H1 (cell line): Measurements from ENCODE around the gene ZNF385C. TPM values are rescaled to one million over a fixed set of nuclear protein-coding genes. Genes with fewer than 3 reads are reported as not detected.

ENCODE experiments used
- ATF2 ChIP-seq: IDR thresholded peaks from 2 replicates; pipeline ENCODE4 v1.6.1; 2012; ENCODE audit warnings: low read length, inconsistent platforms
- BCL11A ChIP-seq, 2 experiments: IDR thresholded peaks; one replicate each; pipeline ENCODE4 v1.6.1; 2011; ENCODE audit warnings: low read depth in 2 of 2, low read length in 2 of 2, mild to moderate bottlenecking in 2 of 2
- KDM1A ChIP-seq: fragments of 200-600, 300-600 bp; sonication (generic); IDR thresholded peaks from 2 replicates; pipeline ENCODE4 v1.7.1; 2016; ENCODE audit warnings: mild to moderate bottlenecking, low read length, borderline replicate concordance
- KDM5A ChIP-seq: fragments of 200-600 bp; IDR thresholded peaks from 2 replicates; pipeline ENCODE4 v1.7.1; 2012; ENCODE audit warnings: mild to moderate bottlenecking, low read length, inconsistent platforms, mixed read lengths
- POU5F1 ChIP-seq: IDR thresholded peaks from 2 replicates; pipeline ENCODE4 v1.6.1; 2011; ENCODE audit warnings: low read depth, mild to moderate bottlenecking, low read length, moderate library complexity
- SRF ChIP-seq: IDR thresholded peaks from 2 replicates; pipeline ENCODE4 v1.6.1; 2011; ENCODE audit warnings: mild to moderate bottlenecking, low read depth, low read length, moderate library complexity
- TCF12 ChIP-seq: IDR thresholded peaks from 2 replicates; pipeline ENCODE4 v1.6.1; 2011; ENCODE audit warnings: low read depth, mild to moderate bottlenecking, low read length
- polyA plus RNA-seq, 7 experiments: library from polyadenylated mRNA; depleted of rRNA in 3 of 7; stranded (reverse) in 5 of 7; unstranded in 2 of 7; fragments of >200 nt in 5 of 7; fragments of 200-250 nt in 2 of 7; gene quantifications; 1 replicate in 5 of 7; 2 replicates in 1 of 7; 4 replicates in 1 of 7; pipeline versions ENCODE4 v1.2.1 to v1.2.3, GENCODE V29; 2011 to 2013; ENCODE audit warnings: missing spikeins in 2 of 7, mixed read lengths in 2 of 7
- total RNA-seq: library from RNA; stranded (reverse); fragmentation: NEBNext Ultra II Directional; extraction: Animal tissue kit (Norgen Biotek cat#: 25700); gene quantifications from 2 replicates; pipeline ENCODE4 v1.2.1, GENCODE V29; 2021
- TF ChIP-seq, protein P1 (sequence below): fragments of 300-600 bp; sonication (generic); IDR thresholded peaks from 2 replicates; pipeline ENCODE4 v1.7.1; 2012; ENCODE audit warnings: low read length, moderate library complexity, mild to moderate bottlenecking, inconsistent platforms; ENCODE audit not compliant: insufficient replicate concordance
- TF ChIP-seq, protein P2 (sequence below): IDR thresholded peaks from 2 replicates; pipeline ENCODE4 v1.6.1; 2012; ENCODE audit warnings: inconsistent platforms

The ZNF385C gene
- total and polyA plus RNA-seq, 2 of the 8 experiments (the other 6 are each of a cell fraction or from before 2014, with no cell fraction given) = 3.9 to 6.1 TPM

- TF ChIP-seq, protein P1, sequence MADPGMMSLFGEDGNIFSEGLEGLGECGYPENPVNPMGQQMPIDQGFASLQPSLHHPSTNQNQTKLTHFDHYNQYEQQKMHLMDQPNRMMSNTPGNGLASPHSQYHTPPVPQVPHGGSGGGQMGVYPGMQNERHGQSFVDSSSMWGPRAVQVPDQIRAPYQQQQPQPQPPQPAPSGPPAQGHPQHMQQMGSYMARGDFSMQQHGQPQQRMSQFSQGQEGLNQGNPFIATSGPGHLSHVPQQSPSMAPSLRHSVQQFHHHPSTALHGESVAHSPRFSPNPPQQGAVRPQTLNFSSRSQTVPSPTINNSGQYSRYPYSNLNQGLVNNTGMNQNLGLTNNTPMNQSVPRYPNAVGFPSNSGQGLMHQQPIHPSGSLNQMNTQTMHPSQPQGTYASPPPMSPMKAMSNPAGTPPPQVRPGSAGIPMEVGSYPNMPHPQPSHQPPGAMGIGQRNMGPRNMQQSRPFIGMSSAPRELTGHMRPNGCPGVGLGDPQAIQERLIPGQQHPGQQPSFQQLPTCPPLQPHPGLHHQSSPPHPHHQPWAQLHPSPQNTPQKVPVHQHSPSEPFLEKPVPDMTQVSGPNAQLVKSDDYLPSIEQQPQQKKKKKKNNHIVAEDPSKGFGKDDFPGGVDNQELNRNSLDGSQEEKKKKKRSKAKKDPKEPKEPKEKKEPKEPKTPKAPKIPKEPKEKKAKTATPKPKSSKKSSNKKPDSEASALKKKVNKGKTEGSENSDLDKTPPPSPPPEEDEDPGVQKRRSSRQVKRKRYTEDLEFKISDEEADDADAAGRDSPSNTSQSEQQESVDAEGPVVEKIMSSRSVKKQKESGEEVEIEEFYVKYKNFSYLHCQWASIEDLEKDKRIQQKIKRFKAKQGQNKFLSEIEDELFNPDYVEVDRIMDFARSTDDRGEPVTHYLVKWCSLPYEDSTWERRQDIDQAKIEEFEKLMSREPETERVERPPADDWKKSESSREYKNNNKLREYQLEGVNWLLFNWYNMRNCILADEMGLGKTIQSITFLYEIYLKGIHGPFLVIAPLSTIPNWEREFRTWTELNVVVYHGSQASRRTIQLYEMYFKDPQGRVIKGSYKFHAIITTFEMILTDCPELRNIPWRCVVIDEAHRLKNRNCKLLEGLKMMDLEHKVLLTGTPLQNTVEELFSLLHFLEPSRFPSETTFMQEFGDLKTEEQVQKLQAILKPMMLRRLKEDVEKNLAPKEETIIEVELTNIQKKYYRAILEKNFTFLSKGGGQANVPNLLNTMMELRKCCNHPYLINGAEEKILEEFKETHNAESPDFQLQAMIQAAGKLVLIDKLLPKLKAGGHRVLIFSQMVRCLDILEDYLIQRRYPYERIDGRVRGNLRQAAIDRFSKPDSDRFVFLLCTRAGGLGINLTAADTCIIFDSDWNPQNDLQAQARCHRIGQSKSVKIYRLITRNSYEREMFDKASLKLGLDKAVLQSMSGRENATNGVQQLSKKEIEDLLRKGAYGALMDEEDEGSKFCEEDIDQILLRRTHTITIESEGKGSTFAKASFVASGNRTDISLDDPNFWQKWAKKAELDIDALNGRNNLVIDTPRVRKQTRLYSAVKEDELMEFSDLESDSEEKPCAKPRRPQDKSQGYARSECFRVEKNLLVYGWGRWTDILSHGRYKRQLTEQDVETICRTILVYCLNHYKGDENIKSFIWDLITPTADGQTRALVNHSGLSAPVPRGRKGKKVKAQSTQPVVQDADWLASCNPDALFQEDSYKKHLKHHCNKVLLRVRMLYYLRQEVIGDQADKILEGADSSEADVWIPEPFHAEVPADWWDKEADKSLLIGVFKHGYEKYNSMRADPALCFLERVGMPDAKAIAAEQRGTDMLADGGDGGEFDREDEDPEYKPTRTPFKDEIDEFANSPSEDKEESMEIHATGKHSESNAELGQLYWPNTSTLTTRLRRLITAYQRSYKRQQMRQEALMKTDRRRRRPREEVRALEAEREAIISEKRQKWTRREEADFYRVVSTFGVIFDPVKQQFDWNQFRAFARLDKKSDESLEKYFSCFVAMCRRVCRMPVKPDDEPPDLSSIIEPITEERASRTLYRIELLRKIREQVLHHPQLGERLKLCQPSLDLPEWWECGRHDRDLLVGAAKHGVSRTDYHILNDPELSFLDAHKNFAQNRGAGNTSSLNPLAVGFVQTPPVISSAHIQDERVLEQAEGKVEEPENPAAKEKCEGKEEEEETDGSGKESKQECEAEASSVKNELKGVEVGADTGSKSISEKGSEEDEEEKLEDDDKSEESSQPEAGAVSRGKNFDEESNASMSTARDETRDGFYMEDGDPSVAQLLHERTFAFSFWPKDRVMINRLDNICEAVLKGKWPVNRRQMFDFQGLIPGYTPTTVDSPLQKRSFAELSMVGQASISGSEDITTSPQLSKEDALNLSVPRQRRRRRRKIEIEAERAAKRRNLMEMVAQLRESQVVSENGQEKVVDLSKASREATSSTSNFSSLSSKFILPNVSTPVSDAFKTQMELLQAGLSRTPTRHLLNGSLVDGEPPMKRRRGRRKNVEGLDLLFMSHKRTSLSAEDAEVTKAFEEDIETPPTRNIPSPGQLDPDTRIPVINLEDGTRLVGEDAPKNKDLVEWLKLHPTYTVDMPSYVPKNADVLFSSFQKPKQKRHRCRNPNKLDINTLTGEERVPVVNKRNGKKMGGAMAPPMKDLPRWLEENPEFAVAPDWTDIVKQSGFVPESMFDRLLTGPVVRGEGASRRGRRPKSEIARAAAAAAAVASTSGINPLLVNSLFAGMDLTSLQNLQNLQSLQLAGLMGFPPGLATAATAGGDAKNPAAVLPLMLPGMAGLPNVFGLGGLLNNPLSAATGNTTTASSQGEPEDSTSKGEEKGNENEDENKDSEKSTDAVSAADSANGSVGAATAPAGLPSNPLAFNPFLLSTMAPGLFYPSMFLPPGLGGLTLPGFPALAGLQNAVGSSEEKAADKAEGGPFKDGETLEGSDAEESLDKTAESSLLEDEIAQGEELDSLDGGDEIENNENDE = no peak
- TF ChIP-seq POU5F1 (no peak), KDM1A (no peak), BCL11A (IDR thresholded peaks at IDR 0.05; ENCODE audit: low read depth in 2 of 2, low read length in 2 of 2) (no peak), ATF2 (no peak), SRF (no peak), TCF12 (no peak), KDM5A (no peak)
- TF ChIP-seq, protein P2, sequence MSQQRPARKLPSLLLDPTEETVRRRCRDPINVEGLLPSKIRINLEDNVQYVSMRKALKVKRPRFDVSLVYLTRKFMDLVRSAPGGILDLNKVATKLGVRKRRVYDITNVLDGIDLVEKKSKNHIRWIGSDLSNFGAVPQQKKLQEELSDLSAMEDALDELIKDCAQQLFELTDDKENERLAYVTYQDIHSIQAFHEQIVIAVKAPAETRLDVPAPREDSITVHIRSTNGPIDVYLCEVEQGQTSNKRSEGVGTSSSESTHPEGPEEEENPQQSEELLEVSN = no peak
These were observed 22.0 kb upstream of the ZNF385C start (continued) for GRCh38 chr17:42120161-42120769.
